Stimulated activated CD4-positive, alpha-beta T cell treated with anti-CD3 and anti-CD28 coated beads, Interleukin-1b, Interleukin-23, amount 100 ng/mL, for 48 hours (primary cell): Measurements from ENCODE around the gene SFTPA1.
"Not testable (repeated sequence)": the region's sequence is repeated elsewhere in the genome, so short reads cannot be mapped to it uniquely, and the experiment has no call there.

Experiments
- DNase-seq: peaks from one replicate; pipeline ENCODE4 v3.0.0-alpha.2; 2020

The SFTPA1 gene

GRCh38 chr10:79610601-79611191 lies at the start of gene SFTPA1:
TSS of gene SFTPA1 (plus strand) at chr10:79610939. CDS start at chr10:79611826, 887 bp downstream.
- DNase-seq = no peak

- DNase-seq = no peak
Observed at GRCh38 chr10:79561257-79561656, 49.5 kb upstream of the SFTPA1 start.

- DNase-seq = peak; percentile 64
Observed at GRCh38 chr10:79562135-79562756, 48.5 kb upstream of the SFTPA1 start.

GRCh38 chr10:79563426-79563825 lies 47.3 kb upstream of the SFTPA1 start:
- no peak for DNase-seq

DNA sequence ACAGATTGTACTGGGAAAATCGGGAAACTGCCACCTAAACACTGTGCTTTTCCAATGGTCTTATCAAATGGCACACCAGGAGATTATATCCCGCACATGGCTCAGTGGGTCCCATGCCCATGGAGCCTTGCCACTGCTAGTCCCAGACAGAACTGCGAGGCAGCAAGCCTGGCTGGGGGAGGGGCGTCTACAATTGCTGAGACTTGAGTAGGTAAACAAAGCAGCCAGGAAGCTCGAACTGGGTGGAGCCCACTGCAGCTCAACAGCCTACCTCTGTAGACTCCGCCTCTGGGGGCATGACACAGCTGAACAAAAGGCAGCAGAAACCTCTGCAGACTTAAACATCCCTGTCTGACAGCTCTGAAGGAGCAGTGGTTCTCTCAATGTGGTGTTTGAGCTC lies 40.1 kb upstream of the SFTPA1 start:
- not testable (repeated sequence) for DNase-seq

- DNase-seq = no peak
Observed at GRCh38 chr10:79579361-79579760, 31.4 kb upstream of the SFTPA1 start.

- no peak for DNase-seq
Observed at GRCh38 chr10:79581044-79581443, 29.7 kb upstream of the SFTPA1 start.

GRCh38 chr10:79582096-79582495 lies 28.6 kb upstream of the SFTPA1 start:
- DNase-seq = no peak

GRCh38 chr10:79582954-79583353 lies 27.8 kb upstream of the SFTPA1 start:
- not testable (repeated sequence) for DNase-seq

- no peak for DNase-seq
Observed at GRCh38 chr10:79583488-79584024, 27.2 kb upstream of the SFTPA1 start.

GRCh38 chr10:79585870-79586527 lies 24.7 kb upstream of the SFTPA1 start:
- DNase-seq = no peak

- DNase-seq = no peak
Observed at GRCh38 chr10:79586933-79587332, 23.8 kb upstream of the SFTPA1 start.

GRCh38 chr10:79588800-79589199 lies 21.9 kb upstream of the SFTPA1 start:
- DNase-seq = no peak

GRCh38 chr10:79593377-79593776 lies 17.4 kb upstream of the SFTPA1 start:
- no peak for DNase-seq

DNA sequence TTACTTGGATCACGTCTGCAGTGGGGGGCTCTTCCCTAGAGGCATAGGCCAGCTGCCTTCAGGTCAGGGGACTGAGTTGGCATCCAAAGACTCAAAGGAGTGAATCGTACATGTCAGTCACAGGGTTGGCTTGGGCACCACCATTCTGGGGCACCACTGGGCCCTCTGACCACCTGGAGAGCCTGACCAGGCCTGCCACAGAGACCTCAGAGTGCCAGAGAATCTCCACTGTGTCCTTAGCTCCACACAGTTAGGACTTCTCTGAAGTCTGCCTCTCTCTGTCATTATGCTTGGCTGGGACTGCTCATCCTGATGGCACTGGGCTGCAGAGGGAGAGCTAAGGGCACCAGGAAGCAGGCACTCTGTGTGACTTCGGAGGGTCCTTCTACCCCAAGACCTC lies 16.2 kb upstream of the SFTPA1 start:
- DNase-seq = not testable (repeated sequence)

DNA sequence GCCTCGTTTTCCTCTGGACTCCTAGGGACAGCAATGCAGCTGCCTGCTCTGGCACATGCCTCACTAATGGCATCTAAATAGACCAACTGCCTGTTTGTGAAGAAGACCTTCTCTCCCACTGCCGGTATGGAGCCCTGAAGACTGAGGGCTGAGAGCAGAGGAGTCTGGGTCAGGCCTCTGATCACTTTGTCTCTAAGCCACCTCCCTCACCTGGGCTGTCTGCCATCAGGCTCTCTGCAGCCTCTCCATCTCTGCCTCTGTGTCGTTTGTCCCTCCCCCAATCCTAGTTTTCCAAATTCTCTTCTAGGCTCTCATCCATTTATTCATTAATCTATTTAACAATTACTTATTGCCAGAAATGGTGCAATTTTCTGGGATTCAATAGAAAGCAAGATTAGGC lies 15.2 kb upstream of the SFTPA1 start:
- no peak for DNase-seq

GRCh38 chr10:79599644-79600043 lies 11.1 kb upstream of the SFTPA1 start:
- DNase-seq = not testable (repeated sequence)

DNA sequence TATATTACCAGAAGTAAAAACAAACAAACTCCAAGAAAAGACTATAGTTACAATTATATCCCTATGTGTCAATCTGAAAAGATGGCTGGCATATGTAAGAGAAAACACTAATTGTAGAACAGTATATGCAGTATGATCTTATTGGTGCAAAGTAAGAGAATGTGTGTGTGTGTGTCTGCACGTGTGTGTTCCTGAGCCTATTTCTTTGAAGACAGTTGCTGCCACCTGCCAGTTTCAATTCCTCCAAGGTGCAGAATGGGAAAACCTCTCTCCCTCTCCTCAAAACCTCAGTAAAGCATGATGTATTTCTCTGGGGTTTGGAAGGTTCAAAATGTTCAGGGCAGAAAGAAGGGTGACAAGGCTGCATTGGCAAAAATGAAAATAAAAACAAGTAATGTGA lies 8.8 kb upstream of the SFTPA1 start:
- DNase-seq = no peak

GRCh38 chr10:79602953-79603352 lies 7.8 kb upstream of the SFTPA1 start:
- no peak for DNase-seq

GRCh38 chr10:79604294-79604693 lies 6.4 kb upstream of the SFTPA1 start:
- no peak for DNase-seq

DNA sequence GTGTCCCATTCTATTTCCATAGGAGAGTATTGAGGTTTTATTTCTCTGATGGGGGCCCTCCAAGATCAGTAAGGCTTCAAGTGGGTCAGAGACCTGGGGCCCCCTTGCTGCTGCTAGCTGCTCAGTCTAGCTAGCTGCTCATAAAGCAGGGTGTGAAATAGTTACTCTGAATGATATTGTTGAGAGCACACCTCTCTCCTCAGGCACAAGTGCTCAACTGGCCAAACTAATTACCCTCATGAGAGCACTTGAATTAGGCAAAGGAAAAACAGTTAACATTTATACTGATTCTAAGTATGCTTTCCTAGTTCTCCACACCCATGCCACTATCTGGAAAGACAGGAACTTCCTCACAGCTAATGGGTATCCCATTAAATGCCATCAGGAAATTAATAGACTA lies 5.4 kb upstream of the SFTPA1 start:
- DNase-seq = no peak

DNA sequence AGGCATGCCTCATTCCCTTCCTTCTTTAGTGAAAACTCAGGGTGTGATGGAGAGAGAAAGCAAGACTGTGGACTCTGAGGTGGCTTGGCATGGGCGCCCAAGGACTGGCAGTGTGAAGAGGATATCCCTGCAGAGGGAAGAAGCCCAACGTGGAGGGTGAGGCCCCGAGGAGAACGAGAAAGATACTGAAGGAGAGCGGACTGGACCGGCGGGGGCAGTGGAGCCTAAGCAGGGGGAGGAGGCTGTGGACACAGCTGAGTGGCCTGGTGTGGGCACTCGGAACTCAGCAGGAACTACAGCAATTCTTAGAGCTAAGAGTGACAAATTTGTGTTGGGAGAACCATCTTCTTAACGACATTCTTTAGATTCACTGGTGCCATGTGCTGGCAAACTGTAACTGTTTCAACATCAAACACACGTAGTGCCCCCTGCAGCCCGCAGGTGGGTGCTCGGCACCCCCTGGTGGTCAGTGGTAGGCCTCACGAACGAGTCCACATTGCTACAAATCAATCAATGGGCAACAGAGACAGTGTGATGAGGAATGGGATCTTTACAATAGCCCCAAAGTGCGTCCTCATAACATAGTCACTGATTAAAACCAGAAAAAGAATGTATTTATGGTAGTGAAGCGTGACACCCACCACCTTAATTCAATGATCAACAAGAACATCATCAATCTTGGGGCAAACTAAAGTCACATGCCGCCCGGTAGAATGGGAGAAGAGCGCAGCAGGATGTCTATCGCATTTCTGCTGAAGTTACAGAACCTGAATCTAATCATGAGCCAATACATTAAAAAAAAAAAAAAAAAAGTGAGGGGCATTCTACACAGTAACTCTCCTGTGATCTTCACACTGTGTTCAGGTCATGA lies 2.0 kb upstream of the SFTPA1 start:
- peak; percentile 46 for DNase-seq
